ENCODE data around the gene AACS.
"Not testable (repeated sequence)": the region's sequence is repeated elsewhere in the genome, so short reads cannot be mapped to it uniquely, and the experiment has no call there.

Gene AACS

DNA sequence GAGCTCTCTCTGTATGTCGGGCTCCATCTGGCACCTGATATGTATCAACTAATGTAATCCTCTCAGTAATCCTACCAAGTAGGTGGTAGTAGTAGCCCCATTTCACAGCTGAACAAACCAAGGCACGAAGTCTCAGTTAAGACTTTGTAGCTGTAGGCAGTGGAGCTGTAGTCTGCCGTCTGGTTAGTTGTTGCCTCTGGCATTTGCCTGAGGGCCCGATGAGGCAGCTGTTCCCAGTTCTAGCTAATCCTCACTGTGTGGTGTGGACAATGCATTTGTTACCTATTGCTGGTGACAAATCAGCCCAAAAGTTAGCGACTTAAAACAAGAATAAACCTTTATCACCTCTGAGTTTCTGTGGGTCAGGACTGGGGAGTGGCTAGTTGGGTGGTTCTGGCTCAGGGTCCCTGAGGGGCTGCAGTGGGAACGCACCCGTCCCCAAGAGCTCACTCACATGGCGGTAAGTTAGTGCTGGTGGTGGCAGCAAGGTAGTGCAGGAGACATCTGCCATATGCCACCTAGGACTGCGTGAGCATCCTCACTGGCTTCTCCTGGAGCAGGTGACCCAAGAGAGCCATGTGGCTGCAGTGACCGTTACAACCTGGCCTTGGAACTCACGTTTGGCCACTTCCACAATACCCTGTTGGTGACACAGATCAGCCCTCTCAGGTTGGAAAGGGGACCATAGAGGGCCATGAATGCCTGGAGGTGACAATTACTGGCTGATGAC, 5.6 kb downstream of the AACS start:
- peaks cover 26% of the 10 kb centered on the region for H3K4me1 ChIP-seq (ENCODE audit: control insufficient read depth, low read length)
- H4K20me1 ChIP-seq (ENCODE audit: control insufficient read depth, insufficient read depth, low read depth, low read length), result 0 out of 2 replicates have a peak, but pooled peaks cover 3% of the 10 kb centered on the region
- H3K79me2 ChIP-seq (ENCODE audit: control insufficient read depth, low read length), result peaks cover 39% of the 10 kb centered on the region

DNA sequence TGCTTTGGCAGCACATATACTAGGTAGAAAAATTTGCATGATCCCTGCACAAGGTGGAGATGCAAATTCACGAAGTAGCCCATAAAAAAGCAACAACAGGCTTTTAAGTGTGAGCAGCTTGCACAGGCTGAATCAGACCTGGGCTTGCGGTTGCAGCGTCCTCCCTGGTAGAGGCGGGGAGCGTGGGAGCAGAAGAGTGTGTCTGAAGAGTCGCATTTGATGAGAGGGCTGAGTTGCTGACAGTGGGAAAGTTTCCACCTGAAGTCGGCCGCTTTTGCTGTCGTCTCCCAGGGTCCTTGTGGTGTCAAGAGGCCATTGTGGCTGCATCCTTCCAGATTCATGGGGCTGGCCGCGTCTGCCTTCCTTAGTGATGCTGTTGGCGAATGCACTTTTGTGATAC, 6.2 kb downstream of the AACS start:
- H3K27ac ChIP-seq (ENCODE audit: low read depth, low read length), result no peak overlapping the region
- H3K4me2 ChIP-seq (ENCODE audit: low read length), result peak overlapping the region; percentile 34
- 0 out of 2 replicates have a peak overlapping the region, but pooled peaks have one; percentile 11 for H3K4me3 ChIP-seq (ENCODE audit: low read length)
- H3K9me2 ChIP-seq (replicated peaks; ENCODE audit: control insufficient read depth, low read length), result no peaks in the 10 kb centered on the region
- H3K27me3 ChIP-seq (ENCODE audit: control insufficient read depth, low read length), result no peaks in the 10 kb centered on the region
- H3K4me1 ChIP-seq (ENCODE audit: control insufficient read depth, low read length), result peaks cover 22% of the 10 kb centered on the region
- H3K9me3 ChIP-seq (ENCODE audit: control insufficient read depth, insufficient read depth, low read length), result no peaks in the 10 kb centered on the region
- peaks cover 34% of the 10 kb centered on the region for H3K79me2 ChIP-seq (ENCODE audit: control insufficient read depth, low read length)
- 0 out of 2 replicates have a peak, but pooled peaks cover 3% of the 10 kb centered on the region for H4K20me1 ChIP-seq (ENCODE audit: control insufficient read depth, insufficient read depth, low read depth, low read length)
- TF ChIP-seq, protein P1, sequence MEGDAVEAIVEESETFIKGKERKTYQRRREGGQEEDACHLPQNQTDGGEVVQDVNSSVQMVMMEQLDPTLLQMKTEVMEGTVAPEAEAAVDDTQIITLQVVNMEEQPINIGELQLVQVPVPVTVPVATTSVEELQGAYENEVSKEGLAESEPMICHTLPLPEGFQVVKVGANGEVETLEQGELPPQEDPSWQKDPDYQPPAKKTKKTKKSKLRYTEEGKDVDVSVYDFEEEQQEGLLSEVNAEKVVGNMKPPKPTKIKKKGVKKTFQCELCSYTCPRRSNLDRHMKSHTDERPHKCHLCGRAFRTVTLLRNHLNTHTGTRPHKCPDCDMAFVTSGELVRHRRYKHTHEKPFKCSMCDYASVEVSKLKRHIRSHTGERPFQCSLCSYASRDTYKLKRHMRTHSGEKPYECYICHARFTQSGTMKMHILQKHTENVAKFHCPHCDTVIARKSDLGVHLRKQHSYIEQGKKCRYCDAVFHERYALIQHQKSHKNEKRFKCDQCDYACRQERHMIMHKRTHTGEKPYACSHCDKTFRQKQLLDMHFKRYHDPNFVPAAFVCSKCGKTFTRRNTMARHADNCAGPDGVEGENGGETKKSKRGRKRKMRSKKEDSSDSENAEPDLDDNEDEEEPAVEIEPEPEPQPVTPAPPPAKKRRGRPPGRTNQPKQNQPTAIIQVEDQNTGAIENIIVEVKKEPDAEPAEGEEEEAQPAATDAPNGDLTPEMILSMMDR (IDR thresholded peaks at IDR 0.05; ENCODE audit: low read depth, low read length, poor library complexity, severe bottlenecking), result no peak
- TF ChIP-seq EZH2phosphoT487 (IDR thresholded peaks at IDR 0.05; ENCODE audit: borderline replicate concordance, low read length), result no peak
- no peaks in the 10 kb centered on the region for H3F3A ChIP-seq (ENCODE audit: control insufficient read depth, insufficient read depth)
- H3K36me3 ChIP-seq (ENCODE audit: control insufficient read depth, low read length), result peaks cover 20% of the 10 kb centered on the region

More for the DNA sequence above, 5.6 kb downstream of the AACS start:
- H3K4me2 ChIP-seq (ENCODE audit: low read length), result peak overlapping the region; percentile 34
- H3K9me3 ChIP-seq (ENCODE audit: control insufficient read depth, insufficient read depth, low read length), result no peaks in the 10 kb centered on the region
- H3K4me3 ChIP-seq (ENCODE audit: low read length), result 0 out of 2 replicates have a peak overlapping the region, but pooled peaks have one; percentile 11
- H3K27ac ChIP-seq (ENCODE audit: low read depth, low read length), result no peak overlapping the region
- TF ChIP-seq, protein P1 (IDR thresholded peaks at IDR 0.05; ENCODE audit: low read depth, low read length, poor library complexity, severe bottlenecking), result no peak
- no peak for TF ChIP-seq EZH2phosphoT487 (IDR thresholded peaks at IDR 0.05; ENCODE audit: borderline replicate concordance, low read length)
- peaks cover 14% of the 10 kb centered on the region for H3K36me3 ChIP-seq (ENCODE audit: control insufficient read depth, low read length)
- no peaks in the 10 kb centered on the region for H3K27me3 ChIP-seq (ENCODE audit: control insufficient read depth, low read length)
- H3K9me2 ChIP-seq (replicated peaks; ENCODE audit: control insufficient read depth, low read length), result no peaks in the 10 kb centered on the region
- no peaks in the 10 kb centered on the region for H3F3A ChIP-seq (ENCODE audit: control insufficient read depth, insufficient read depth)

DNA sequence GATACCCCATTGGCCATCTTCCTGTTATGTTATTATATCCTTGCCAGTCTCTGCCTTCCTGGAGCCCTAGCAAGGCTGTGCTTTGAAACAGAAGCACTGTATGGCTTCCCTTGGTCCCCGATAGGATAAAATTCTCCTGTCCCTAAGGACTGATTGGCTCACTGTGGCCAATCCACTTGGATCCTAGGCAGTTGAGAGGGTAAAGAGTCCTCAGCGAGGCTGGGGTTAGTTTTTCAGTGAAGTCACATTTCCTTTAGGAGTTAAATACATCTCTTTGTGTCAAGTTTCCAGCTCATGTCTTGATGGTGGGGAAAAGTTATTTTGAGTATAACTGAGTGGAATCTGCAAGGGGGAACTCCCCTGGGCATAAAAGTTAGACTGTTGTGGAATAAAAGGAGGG, 7.3 kb downstream of the AACS start:
- no peaks in the 10 kb centered on the region for H3K9me3 ChIP-seq (ENCODE audit: control insufficient read depth, insufficient read depth, low read length)
- 0 out of 2 replicates have a peak, but pooled peaks cover 3% of the 10 kb centered on the region for H4K20me1 ChIP-seq (ENCODE audit: control insufficient read depth, insufficient read depth, low read depth, low read length)
- no peak overlapping the region for H3K4me2 ChIP-seq (ENCODE audit: low read length)
- peaks cover 23% of the 10 kb centered on the region for H3K36me3 ChIP-seq (ENCODE audit: control insufficient read depth, low read length)
- H3K9me2 ChIP-seq (replicated peaks; ENCODE audit: control insufficient read depth, low read length), result no peaks in the 10 kb centered on the region
- peaks cover 18% of the 10 kb centered on the region for H3K4me1 ChIP-seq (ENCODE audit: control insufficient read depth, low read length)
- H3K27me3 ChIP-seq (ENCODE audit: control insufficient read depth, low read length), result no peaks in the 10 kb centered on the region
- no peak overlapping the region for H3K27ac ChIP-seq (ENCODE audit: low read depth, low read length)
- TF ChIP-seq EZH2phosphoT487 (IDR thresholded peaks at IDR 0.05; ENCODE audit: borderline replicate concordance, low read length), result no peak
- TF ChIP-seq, protein P1 (IDR thresholded peaks at IDR 0.05; ENCODE audit: low read depth, low read length, poor library complexity, severe bottlenecking), result no peak
- no peaks in the 10 kb centered on the region for H3F3A ChIP-seq (ENCODE audit: control insufficient read depth, insufficient read depth)
- no peak overlapping the region for H3K4me3 ChIP-seq (ENCODE audit: low read length)
- peaks cover 24% of the 10 kb centered on the region for H3K79me2 ChIP-seq (ENCODE audit: control insufficient read depth, low read length)

DNA sequence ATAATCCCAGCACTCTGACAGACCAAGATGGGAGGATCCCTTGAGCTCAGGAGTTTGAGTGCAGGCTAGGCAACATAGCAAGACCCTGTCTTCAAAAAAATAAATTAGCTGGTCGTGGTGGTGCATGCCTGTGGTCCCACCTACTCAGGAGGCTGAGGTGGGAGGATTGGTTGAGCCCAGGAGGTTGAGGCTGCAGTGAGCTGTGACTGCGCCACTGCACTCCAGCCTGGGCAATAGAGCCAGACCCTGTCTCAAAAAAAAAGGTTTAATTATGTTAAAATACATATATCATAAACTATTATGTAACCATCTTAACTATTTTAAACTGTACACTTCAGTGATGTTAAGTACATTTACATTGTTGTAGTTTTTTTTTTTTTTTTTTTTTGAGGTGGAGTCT, 9.1 kb downstream of the AACS start:
- Histone ChIP-seq H3K36me3 (ENCODE audit: control insufficient read depth, low read length) (peaks cover 23% of the 10 kb centered on the region), H3K4me1 (ENCODE audit: control insufficient read depth, low read length) (peaks cover 18% of the 10 kb centered on the region), H3K79me2 (ENCODE audit: control insufficient read depth, low read length) (peaks cover 23% of the 10 kb centered on the region)
- H3K9me2 ChIP-seq (replicated peaks; ENCODE audit: control insufficient read depth, low read length); H3K27ac ChIP-seq (ENCODE audit: low read depth, low read length); H3F3A ChIP-seq (ENCODE audit: control insufficient read depth, insufficient read depth); H3K27me3 ChIP-seq (ENCODE audit: control insufficient read depth, low read length); H3K4me2 ChIP-seq (ENCODE audit: low read length); H3K9me3 ChIP-seq (ENCODE audit: control insufficient read depth, insufficient read depth, low read length); H4K20me1 ChIP-seq (ENCODE audit: control insufficient read depth, insufficient read depth, low read depth, low read length); H3K4me3 ChIP-seq (ENCODE audit: low read length): not testable (repeated sequence)

Data from DOHH2 (cell line).